ENCODE measurements around the gene SRSF10.
"Not testable (repeated sequence)": the region's sequence is repeated elsewhere in the genome, so short reads cannot be mapped to it uniquely, and the experiment has no call there.

Gene SRSF10

GRCh38 chr1:23979881-23980727, at the start of gene SRSF10:
SRSF10 (minus strand) TSS chr1:23980327; CDS start chr1:23980255, 72 bp downstream.
- peak; percentile 99 for DNase-seq

GRCh38 chr1:24027838-24028468, 47.8 kb upstream of the SRSF10 start:
- peak; percentile 35 for DNase-seq

- DNase-seq, result no peak
Measured at GRCh38 chr1:24022581-24023361, 42.6 kb upstream of the SRSF10 start.

GRCh38 chr1:24021403-24022266, 41.5 kb upstream of the SRSF10 start:
- DNase-seq, result no peak

- no peak for DNase-seq
Measured at GRCh38 chr1:24020470-24020869, 40.3 kb upstream of the SRSF10 start.

GRCh38 chr1:24020025-24020424, 39.9 kb upstream of the SRSF10 start:
- no peak for DNase-seq

GRCh38 chr1:24018611-24019580, 38.8 kb upstream of the SRSF10 start:
- DNase-seq, result peak; percentile 26

- DNase-seq, result no peak
Measured at GRCh38 chr1:24015221-24016210, 35.4 kb upstream of the SRSF10 start.

GRCh38 chr1:24012878-24013277, 32.8 kb upstream of the SRSF10 start:
- not testable (repeated sequence) for DNase-seq

GRCh38 chr1:24010650-24011049, 30.5 kb upstream of the SRSF10 start:
- no peak for DNase-seq

GRCh38 chr1:24009406-24009805, 29.3 kb upstream of the SRSF10 start:
- no peak for DNase-seq

- not testable (repeated sequence) for DNase-seq
Measured at GRCh38 chr1:24008574-24009184, 28.6 kb upstream of the SRSF10 start.

- DNase-seq, result no peak
Measured at GRCh38 chr1:24007079-24007478, 27.0 kb upstream of the SRSF10 start.

GRCh38 chr1:24005163-24005562, 25.0 kb upstream of the SRSF10 start:
- no peak for DNase-seq

GRCh38 chr1:24004132-24004531, 24.0 kb upstream of the SRSF10 start:
- DNase-seq, result no peak

GRCh38 chr1:24003331-24003972, 23.3 kb upstream of the SRSF10 start:
- no peak for DNase-seq

- no peak for DNase-seq
Measured at GRCh38 chr1:24002695-24003094, 22.6 kb upstream of the SRSF10 start.

GRCh38 chr1:23999156-23999671, 19.1 kb upstream of the SRSF10 start:
- no peak for DNase-seq

- no peak for DNase-seq
Measured at GRCh38 chr1:23997812-23998211, 17.7 kb upstream of the SRSF10 start.

Measured in suppressor macrophage treated with lipopolysaccharide for 4 hours (primary cell).